Measurements from ENCODE around the gene ABCF3.
A peak's percentile ranks its signal among the peaks of the same experiment; 100 is the strongest.
"Not testable (repeated sequence)": the region's sequence is repeated elsewhere in the genome, so short reads cannot be mapped to it uniquely, and the experiment has no call there.

The ABCF3 gene

GRCh38 chr3:184186184-184186901 is at the start of gene ABCF3:
Gene ABCF3, plus strand, starts transcription at chr3:184186199. Its CDS starts 9 bp downstream, at chr3:184186208.
- DNase-seq, result no peak

GRCh38 chr3:184140436-184140835 is 45.6 kb upstream of the ABCF3 start:
- DNase-seq, result no peak

GRCh38 chr3:184142199-184142598 is 43.8 kb upstream of the ABCF3 start:
- no peak for DNase-seq

- no peak for DNase-seq
Observed at GRCh38 chr3:184143327-184143726, 42.7 kb upstream of the ABCF3 start.

- no peak for DNase-seq
Observed at GRCh38 chr3:184144505-184144904, 41.5 kb upstream of the ABCF3 start.

GRCh38 chr3:184145111-184145524 is 40.9 kb upstream of the ABCF3 start:
- DNase-seq, result peak; percentile 27 to 30

GRCh38 chr3:184145751-184146270 is 40.2 kb upstream of the ABCF3 start:
- no peak for DNase-seq

GRCh38 chr3:184148076-184148475 is 37.9 kb upstream of the ABCF3 start:
- DNase-seq, result no peak

- DNase-seq, result no peak
Observed at GRCh38 chr3:184149123-184149522, 36.9 kb upstream of the ABCF3 start.

GRCh38 chr3:184149770-184150169 is 36.2 kb upstream of the ABCF3 start:
- DNase-seq, result not testable (repeated sequence)

- no peak for DNase-seq
Observed at GRCh38 chr3:184154885-184155643, 30.9 kb upstream of the ABCF3 start, which contains the start of gene DVL3. Gene DVL3, plus strand, starts transcription at chr3:184155377. Its CDS starts 259 bp downstream, at chr3:184155636.

GRCh38 chr3:184155644-184156521 is 30.1 kb upstream of the ABCF3 start:
- peak; percentile 42 to 47 for DNase-seq

- DNase-seq, result no peak
Observed at GRCh38 chr3:184156522-184156955, 29.5 kb upstream of the ABCF3 start.

- DNase-seq, result no peak
Observed at GRCh38 chr3:184157206-184157605, 28.8 kb upstream of the ABCF3 start.

- DNase-seq, result no peak
Observed at GRCh38 chr3:184158404-184158803, 27.6 kb upstream of the ABCF3 start.

- no peak for DNase-seq
Observed at GRCh38 chr3:184160456-184160855, 25.5 kb upstream of the ABCF3 start.

GRCh38 chr3:184162571-184163070 is 23.4 kb upstream of the ABCF3 start:
- DNase-seq, result not testable (repeated sequence)

GRCh38 chr3:184164648-184165330 is 21.2 kb upstream of the ABCF3 start:
- DNase-seq, result no peak

- DNase-seq, result no peak
Observed at GRCh38 chr3:184165543-184165942, 20.5 kb upstream of the ABCF3 start.

- DNase-seq, result no peak
Observed at GRCh38 chr3:184166671-184167070, 19.3 kb upstream of the ABCF3 start.

GRCh38 chr3:184167786-184168185 is 18.2 kb upstream of the ABCF3 start:
- DNase-seq, result no peak

All from activated CD4-positive, alpha-beta T cell treated with anti-CD3 and anti-CD28 coated beads, Interleukin-2, amount 50 U/mL, for 4 hours (primary cell).